ENCODE measurements around the gene PPP6R3.
"Not testable (repeated sequence)": the region's sequence is repeated elsewhere in the genome, so short reads cannot be mapped to it uniquely, and the experiment has no call there.

PPP6R3 gene

GRCh38 chr11:68460741-68461574 lies at the start of gene PPP6R3:
TSS of gene PPP6R3 (plus strand) at chr11:68460752. CDS start at chr11:68537665, 76,913 bp downstream.
- peak; percentile 56 for DNase-seq (ENCODE audit: low spot score)

- no peak for DNase-seq (ENCODE audit: low spot score)
Measured at GRCh38 chr11:68411501-68411991, 49.0 kb upstream of the PPP6R3 start.

GRCh38 chr11:68412593-68413475 lies 47.7 kb upstream of the PPP6R3 start:
- no peak for DNase-seq (ENCODE audit: low spot score)

- DNase-seq (ENCODE audit: low spot score) = no peak
Measured at GRCh38 chr11:68413591-68413999, 47.0 kb upstream of the PPP6R3 start.

GRCh38 chr11:68414496-68415221 lies 45.9 kb upstream of the PPP6R3 start:
- DNase-seq (ENCODE audit: low spot score) = no peak

GRCh38 chr11:68416070-68416578 lies 44.4 kb upstream of the PPP6R3 start:
- DNase-seq (ENCODE audit: low spot score) = no peak

GRCh38 chr11:68418648-68419047 lies 41.9 kb upstream of the PPP6R3 start:
- no peak for DNase-seq (ENCODE audit: low spot score)

- no peak for DNase-seq (ENCODE audit: low spot score)
Measured at GRCh38 chr11:68420171-68420570, 40.4 kb upstream of the PPP6R3 start.

- no peak for DNase-seq (ENCODE audit: low spot score)
Measured at GRCh38 chr11:68423481-68423880, 37.1 kb upstream of the PPP6R3 start.

- DNase-seq (ENCODE audit: low spot score) = no peak
Measured at GRCh38 chr11:68424101-68424632, 36.4 kb upstream of the PPP6R3 start.

GRCh38 chr11:68424981-68425865 lies 35.3 kb upstream of the PPP6R3 start:
- no peak for DNase-seq (ENCODE audit: low spot score)

- DNase-seq (ENCODE audit: low spot score) = no peak
Measured at GRCh38 chr11:68425866-68426380, 34.6 kb upstream of the PPP6R3 start.

- no peak for DNase-seq (ENCODE audit: low spot score)
Measured at GRCh38 chr11:68429661-68430060, 30.9 kb upstream of the PPP6R3 start.

GRCh38 chr11:68430384-68430783 lies 30.2 kb upstream of the PPP6R3 start:
- no peak for DNase-seq (ENCODE audit: low spot score)

- DNase-seq (ENCODE audit: low spot score) = no peak
Measured at GRCh38 chr11:68430801-68431200, 29.8 kb upstream of the PPP6R3 start.

- no peak for DNase-seq (ENCODE audit: low spot score)
Measured at GRCh38 chr11:68431984-68432645, 28.4 kb upstream of the PPP6R3 start.

GRCh38 chr11:68432874-68433273 lies 27.7 kb upstream of the PPP6R3 start:
- no peak for DNase-seq (ENCODE audit: low spot score)

GRCh38 chr11:68433541-68433940 lies 27.0 kb upstream of the PPP6R3 start:
- no peak for DNase-seq (ENCODE audit: low spot score)

GRCh38 chr11:68434159-68434558 lies 26.4 kb upstream of the PPP6R3 start:
- DNase-seq (ENCODE audit: low spot score) = not testable (repeated sequence)
